Common myeloid progenitor, CD34-positive (primary cell): Measurements from ENCODE around the gene LAMTOR2.
"Not testable (repeated sequence)": the region's sequence is repeated elsewhere in the genome, so short reads cannot be mapped to it uniquely, and the experiment has no call there.

Experiments
- CTCF ChIA-PET: fragments of 350-600 bp; sonication (Branson Sonifier 250); formaldehyde crosslinking; loops from one replicate; lab custom pipeline; 2021; ENCODE audit warnings: antibody characterized with exemption; lab: Charles Lee
- POLR2A ChIA-PET: fragments of 350-600 bp; sonication (Branson Sonifier 250); formaldehyde crosslinking; loops from one replicate; lab custom pipeline; 2021; ENCODE audit warnings: antibody characterized with exemption; lab: Charles Lee
- DNase-seq, 3 donors: peaks; one replicate each; pipeline versions ENCODE4 v3.0.0 to v3.0.0-alpha.2; 2013
- H3K27ac ChIP-seq, 2 experiments: 1 replicate in 1 of 2; 2 replicates in 1 of 2; pipeline ENCODE4 v1.7.0; 2013; ENCODE audit warnings: inconsistent platforms in 2 of 2, low read length in 2 of 2, mild to moderate bottlenecking in 2 of 2, low read depth in 1 of 2, moderate library complexity in 1 of 2; ENCODE audit not compliant: severe bottlenecking in 2 of 2, insufficient read depth in 1 of 2, poor library complexity in 1 of 2
- H3K27me3 ChIP-seq, 5 experiments: replicated peaks in 2 of 5; 1 replicate in 3 of 5; 2 replicates in 2 of 5; pipeline versions ENCODE4 v1.6.1 to v1.7.0; 2013; ENCODE audit warnings: low read length in 4 of 5, mild to moderate bottlenecking in 2 of 5, moderate library complexity in 2 of 5, inconsistent platforms in 1 of 5; ENCODE audit not compliant: insufficient read depth in 5 of 5, control insufficient read depth in 4 of 5
- H3K36me3 ChIP-seq, 4 experiments: 1 replicate in 2 of 4; 2 replicates in 2 of 4; pipeline versions ENCODE4 v1.6.1 to v1.7.0; 2013; ENCODE audit warnings: low read length in 3 of 4, control low read depth in 1 of 4, mild to moderate bottlenecking in 1 of 4; ENCODE audit not compliant: control insufficient read depth in 4 of 4, insufficient read depth in 4 of 4
- H3K4me1 ChIP-seq, 4 experiments: 1 replicate in 3 of 4; 2 replicates in 1 of 4; pipeline versions ENCODE4 v1.6.1 to v1.7.1; 2013; ENCODE audit warnings: low read length in 3 of 4, mild to moderate bottlenecking in 3 of 4, control low read depth in 1 of 4, inconsistent platforms in 1 of 4, moderate library complexity in 1 of 4; ENCODE audit not compliant: control insufficient read depth in 4 of 4, insufficient read depth in 4 of 4; ENCODE audit errors: control extremely low read depth in 1 of 4
- H3K4me3 ChIP-seq, 7 experiments: 1 replicate in 4 of 7; 2 replicates in 3 of 7; pipeline versions ENCODE4 v1.5.1 to v1.7.0; 2013; ENCODE audit warnings: mild to moderate bottlenecking in 7 of 7, low read length in 6 of 7, moderate library complexity in 6 of 7, inconsistent platforms in 2 of 7, low read depth in 2 of 7, control low read depth in 1 of 7; ENCODE audit not compliant: insufficient read depth in 4 of 7, control insufficient read depth in 1 of 7; ENCODE audit errors: extremely low read depth in 1 of 7
- H3K9me3 ChIP-seq, 5 experiments: 1 replicate in 4 of 5; 2 replicates in 1 of 5; pipeline versions ENCODE4 v1.6.1 to v1.7.1; 2013; ENCODE audit warnings: low read length in 4 of 5, mild to moderate bottlenecking in 2 of 5, inconsistent platforms in 1 of 5, low read depth in 1 of 5, moderate library complexity in 1 of 5; ENCODE audit not compliant: control insufficient read depth in 4 of 5, insufficient read depth in 2 of 5; ENCODE audit errors: control extremely low read depth in 1 of 5
- WGBS: methylation state at CpG from one replicate; pipeline ENCODE4 v1.1.5; 2013; ENCODE audit not compliant: insufficient coverage; 5-methylcytosine and 5-hydroxymethylcytosine counted together

The LAMTOR2 gene

GRCh38 chr1:156069490-156070455, 15.2 kb downstream of the LAMTOR2 start:
- Histone ChIP-seq H3K36me3 (no peaks in the 10 kb centered on the region), H3K27ac (no peak overlapping the region), H3K9me3 (no peaks in the 10 kb centered on the region), H3K27me3 (no peaks in the 10 kb centered on the region), H3K4me3 (no peak overlapping the region), H3K4me1 (peaks cover 0 to 11% (median 4%) of the 10 kb centered on the region in 4 experiments)
- ChIA-PET CTCF (interaction anchor here (0.8 to 1.3 kb wide), 3 partner anchors 16 to 20 kb away, joined by 3 to 4 read pairs (median 3); partner anchors contain the start of genes LAMTOR2 and UBQLN4), POLR2A (no interaction called here)
- 97% methylated on average over 3 of the region's 3 CpGs for WGBS
- no peak for DNase-seq

- Histone ChIP-seq H3K27me3 (no peaks in the 10 kb centered on the region), H3K4me1 (peaks cover 0 to 17% (median 9%) of the 10 kb centered on the region in 4 experiments), H3K9me3 (no peaks in the 10 kb centered on the region), H3K36me3 (no peaks in the 10 kb centered on the region), H3K4me3 (no peak overlapping the region), H3K27ac (no peak overlapping the region)
- ChIA-PET POLR2A (no interaction called here), CTCF (interaction anchor here (0.8 to 1.3 kb wide), 2 partner anchors 16 to 59 kb away, joined by 3 to 4 read pairs; partner anchors contain the start of gene LAMTOR2)
- WGBS = 46% methylated on average over 3 of the region's 4 CpGs
- DNase-seq = no peak
Measured at GRCh38 chr1:156070548-156070947, 16.0 kb downstream of the LAMTOR2 start.

DNA sequence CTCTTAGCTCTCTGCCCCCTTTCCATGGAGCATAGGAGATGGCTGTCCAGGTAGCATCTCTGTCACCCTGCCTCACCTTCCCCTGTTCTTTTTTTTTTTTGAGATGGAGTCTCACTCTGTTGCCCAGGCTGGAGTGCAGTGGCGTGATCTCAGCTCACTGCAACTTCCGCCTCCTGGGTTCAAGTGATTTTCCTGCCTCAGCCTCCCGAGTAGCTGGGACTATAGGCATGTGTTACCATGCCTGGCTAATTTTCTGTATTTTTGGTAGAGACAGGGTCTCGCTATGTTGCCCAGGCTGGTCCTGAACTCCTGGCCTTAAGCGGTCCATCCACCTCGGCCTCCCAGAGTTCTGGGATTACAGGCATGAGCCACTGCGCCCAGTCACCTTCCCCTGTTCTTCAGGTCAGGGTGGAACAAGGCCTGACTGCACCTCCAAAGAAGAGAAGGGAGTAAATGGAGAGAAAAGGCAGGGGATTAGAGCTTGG, 16.8 kb downstream of the LAMTOR2 start:
- H3K9me3 ChIP-seq, H3K36me3 ChIP-seq, H3K27ac ChIP-seq, H3K27me3 ChIP-seq, DNase-seq, POLR2A ChIA-PET, H3K4me3 ChIP-seq: not testable (repeated sequence)
- H3K4me1 ChIP-seq = peaks cover 0 to 24% (median 16%) of the 10 kb centered on the region in 4 experiments
- CTCF ChIA-PET = interaction anchor here (1.0 to 1.3 kb wide), 3 partner anchors 46 to 133 kb away, joined by 3 to 5 read pairs (median 4); no protein-coding TSS in a partner anchor
- 100% methylated on average over 4 of the region's 7 CpGs for WGBS

- H3K27ac ChIP-seq = no peak overlapping the region
- ChIA-PET CTCF (interaction anchor here (1.0 to 1.1 kb wide), 2 partner anchors 47 to 134 kb away, joined by 3 to 5 read pairs; no protein-coding TSS in a partner anchor), POLR2A (no interaction called here)
- H3K36me3 ChIP-seq = peaks cover 0 to 5% (median 0%) of the 10 kb centered on the region in 4 experiments
- no peaks in the 10 kb centered on the region for H3K27me3 ChIP-seq
- DNase-seq = no peak
- 100% methylated on average over 1 of the region's 6 CpGs for WGBS
- H3K9me3 ChIP-seq = no peaks in the 10 kb centered on the region
- peaks cover 0 to 29% (median 22%) of the 10 kb centered on the region in 4 experiments for H3K4me1 ChIP-seq
- no peak overlapping the region for H3K4me3 ChIP-seq
Measured at GRCh38 chr1:156072251-156072650, 17.7 kb downstream of the LAMTOR2 start.

GRCh38 chr1:156073110-156073687, 18.6 kb downstream of the LAMTOR2 start:
- WGBS = 0% methylated on average over 1 of the region's 1 CpG
- no peak for DNase-seq
- H3K27me3 ChIP-seq = no peaks in the 10 kb centered on the region
- peaks cover 0 to 29% (median 22%) of the 10 kb centered on the region in 4 experiments for H3K4me1 ChIP-seq
- ChIA-PET CTCF (interaction anchor here (0.6 to 1.4 kb wide), 5 partner anchors 8 to 393 kb away, joined by 3 to 4 read pairs (median 4); no protein-coding TSS in a partner anchor), POLR2A (no interaction called here)
- no peak overlapping the region for H3K27ac ChIP-seq
- H3K4me3 ChIP-seq = no peak overlapping the region
- no peaks in the 10 kb centered on the region for H3K9me3 ChIP-seq
- H3K36me3 ChIP-seq = peaks cover 0 to 8% (median 0%) of the 10 kb centered on the region in 4 experiments

DNA sequence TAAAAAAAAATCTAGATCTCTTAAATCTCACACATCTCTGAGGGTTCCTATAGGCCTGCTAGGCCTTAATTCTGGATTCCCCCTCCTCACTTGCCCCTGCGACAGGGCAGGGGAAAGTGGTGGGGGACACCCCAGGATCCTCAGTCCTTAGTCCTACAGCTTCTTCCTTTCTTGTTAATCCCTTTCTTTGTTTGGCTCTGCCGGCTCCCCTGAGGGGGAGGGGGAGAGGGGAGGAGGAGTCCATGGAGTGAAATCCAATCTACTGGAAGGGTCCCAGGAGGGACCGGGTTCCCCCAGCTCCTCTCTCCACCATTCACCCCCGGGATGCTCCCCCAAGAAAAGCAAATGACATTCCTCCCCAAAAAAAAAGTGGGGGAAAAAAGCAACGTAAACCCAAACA, 19.2 kb downstream of the LAMTOR2 start:
- no peak for DNase-seq
- CTCF ChIA-PET = interaction anchor here (0.6 to 1.4 kb wide), 5 partner anchors 9 to 393 kb away, joined by 3 to 4 read pairs (median 4); no protein-coding TSS in a partner anchor
- no peak overlapping the region for H3K4me3 ChIP-seq

More for the DNA sequence above, 19.2 kb downstream of the LAMTOR2 start:
- H3K9me3 ChIP-seq = no peaks in the 10 kb centered on the region
- POLR2A ChIA-PET = no interaction called here
- H3K27me3 ChIP-seq = no peaks in the 10 kb centered on the region
- WGBS = no CpG with 5 or more reads among the region's 5 CpGs
- H3K36me3 ChIP-seq = peaks cover 0 to 8% (median 0%) of the 10 kb centered on the region in 4 experiments
- peaks cover 0 to 29% (median 22%) of the 10 kb centered on the region in 4 experiments for H3K4me1 ChIP-seq
- H3K27ac ChIP-seq = no peak overlapping the region
